Measurements from ENCODE around the gene RBFOX2.
"Not testable (repeated sequence)": the region's sequence is repeated elsewhere in the genome, so short reads cannot be mapped to it uniquely, and the experiment has no call there.

DNA sequence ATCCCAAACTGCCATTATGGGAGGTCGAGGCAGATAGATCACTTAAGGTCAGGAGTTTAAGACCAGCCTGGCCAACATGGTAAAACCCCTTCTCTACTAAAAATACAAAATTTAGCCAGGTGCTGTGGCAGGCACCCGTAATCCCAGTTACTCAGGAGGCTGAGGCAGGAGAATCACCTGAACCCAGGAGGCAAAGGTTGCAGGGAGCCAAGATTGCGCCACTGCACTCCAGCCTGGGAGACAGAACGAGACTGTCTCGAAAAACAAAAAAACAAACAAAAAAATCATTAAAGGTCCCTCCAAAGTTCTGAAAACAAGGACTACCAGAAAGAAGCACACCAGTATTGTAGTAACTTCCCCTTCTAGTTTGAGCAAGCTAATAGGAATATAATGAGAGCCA, 34.9 kb downstream of the RBFOX2 start:
- TF ChIP-seq EZH2 (IDR thresholded peaks at IDR 0.05; ENCODE audit: borderline replicate concordance, control insufficient read depth, low read depth, low read length); CTCF (IDR thresholded peaks at IDR 0.05 in 2 of 3, conservative IDR thresholded peaks at IDR 0.05 in 1 of 3; ENCODE audit: control insufficient read depth in 2 of 3, extremely low read depth in 1 of 3, insufficient read depth in 1 of 3, low read depth in 3 of 3, low read length in 3 of 3); POLR2AphosphoS5 (IDR thresholded peaks at IDR 0.05; ENCODE audit: low read length); RBBP5 (conservative IDR thresholded peaks at IDR 0.05); ZBTB33 (IDR thresholded peaks at IDR 0.05): not testable (repeated sequence)
- TF ChIP-seq, protein P1, sequence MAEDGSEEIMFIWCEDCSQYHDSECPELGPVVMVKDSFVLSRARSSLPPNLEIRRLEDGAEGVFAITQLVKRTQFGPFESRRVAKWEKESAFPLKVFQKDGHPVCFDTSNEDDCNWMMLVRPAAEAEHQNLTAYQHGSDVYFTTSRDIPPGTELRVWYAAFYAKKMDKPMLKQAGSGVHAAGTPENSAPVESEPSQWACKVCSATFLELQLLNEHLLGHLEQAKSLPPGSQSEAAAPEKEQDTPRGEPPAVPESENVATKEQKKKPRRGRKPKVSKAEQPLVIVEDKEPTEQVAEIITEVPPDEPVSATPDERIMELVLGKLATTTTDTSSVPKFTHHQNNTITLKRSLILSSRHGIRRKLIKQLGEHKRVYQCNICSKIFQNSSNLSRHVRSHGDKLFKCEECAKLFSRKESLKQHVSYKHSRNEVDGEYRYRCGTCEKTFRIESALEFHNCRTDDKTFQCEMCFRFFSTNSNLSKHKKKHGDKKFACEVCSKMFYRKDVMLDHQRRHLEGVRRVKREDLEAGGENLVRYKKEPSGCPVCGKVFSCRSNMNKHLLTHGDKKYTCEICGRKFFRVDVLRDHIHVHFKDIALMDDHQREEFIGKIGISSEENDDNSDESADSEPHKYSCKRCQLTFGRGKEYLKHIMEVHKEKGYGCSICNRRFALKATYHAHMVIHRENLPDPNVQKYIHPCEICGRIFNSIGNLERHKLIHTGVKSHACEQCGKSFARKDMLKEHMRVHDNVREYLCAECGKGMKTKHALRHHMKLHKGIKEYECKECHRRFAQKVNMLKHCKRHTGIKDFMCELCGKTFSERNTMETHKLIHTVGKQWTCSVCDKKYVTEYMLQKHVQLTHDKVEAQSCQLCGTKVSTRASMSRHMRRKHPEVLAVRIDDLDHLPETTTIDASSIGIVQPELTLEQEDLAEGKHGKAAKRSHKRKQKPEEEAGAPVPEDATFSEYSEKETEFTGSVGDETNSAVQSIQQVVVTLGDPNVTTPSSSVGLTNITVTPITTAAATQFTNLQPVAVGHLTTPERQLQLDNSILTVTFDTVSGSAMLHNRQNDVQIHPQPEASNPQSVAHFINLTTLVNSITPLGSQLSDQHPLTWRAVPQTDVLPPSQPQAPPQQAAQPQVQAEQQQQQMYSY (CRISPR knock-in tag; IDR thresholded peaks at IDR 0.05): not testable (repeated sequence)

All from GM12878 (cell line).